ENCODE results near the gene IGF2BP1. TPM values are rescaled to one million over a fixed set of nuclear protein-coding genes. Genes with fewer than 3 reads are reported as not detected.
"Not testable (repeated sequence)": the region's sequence is repeated elsewhere in the genome, so short reads cannot be mapped to it uniquely, and the experiment has no call there.

IGF2BP1 gene
- total and polyA plus RNA-seq, 4 donors, result 1.4 to 7.5 (median 6.5) TPM

- 50% methylated on average over 8 of the region's 11 CpGs for WGBS (ENCODE audit: insufficient coverage)
- H3K4me1 ChIP-seq (ENCODE audit: control insufficient read depth, insufficient read depth, low read length), result no peaks in the 10 kb centered on the region
- H3K36me3 ChIP-seq (ENCODE audit: control insufficient read depth, insufficient read depth, low read length), result peaks cover 17% of the 10 kb centered on the region
- no peaks in the 10 kb centered on the region for H3K27me3 ChIP-seq (ENCODE audit: control insufficient read depth, insufficient read depth, low read length)
- peak; percentile 66 to 95 (median 69) for DNase-seq (ENCODE audit: low read depth in 4 of 6, low spot score in 6 of 6)
- H3K4me3 ChIP-seq (ENCODE audit: low read depth, low read length), result no peak overlapping the region
- H3K9me3 ChIP-seq (ENCODE audit: control insufficient read depth, insufficient read depth, low read length), result no peaks in the 10 kb centered on the region
- H3K27ac ChIP-seq (ENCODE audit: low read depth, low read length), result no peak overlapping the region
Measured at GRCh38 chr17:49031965-49032928, 35.1 kb downstream of the IGF2BP1 start.

- H3K27ac ChIP-seq (ENCODE audit: low read depth, low read length), result no peak overlapping the region
- 63% methylated on average over 41 of the region's 42 CpGs for WGBS (ENCODE audit: insufficient coverage)
- DNase-seq (ENCODE audit: low read depth in 4 of 6, low spot score in 6 of 6), result peak in 3 of 6 donors; percentile 7 to 62 (median 62)
- no peaks in the 10 kb centered on the region for H3K4me1 ChIP-seq (ENCODE audit: control insufficient read depth, insufficient read depth, low read length)
- no peaks in the 10 kb centered on the region for H3K27me3 ChIP-seq (ENCODE audit: control insufficient read depth, insufficient read depth, low read length)
- H3K36me3 ChIP-seq (ENCODE audit: control insufficient read depth, insufficient read depth, low read length), result peaks cover 18% of the 10 kb centered on the region
- H3K4me3 ChIP-seq (ENCODE audit: low read depth, low read length), result peak overlapping the region; percentile 26
- no peaks in the 10 kb centered on the region for H3K9me3 ChIP-seq (ENCODE audit: control insufficient read depth, insufficient read depth, low read length)
Measured at GRCh38 chr17:49035470-49036269, 38.5 kb downstream of the IGF2BP1 start.

- WGBS (ENCODE audit: insufficient coverage), result 100% methylated on average over 3 of the region's 13 CpGs
- no peaks in the 10 kb centered on the region for H3K4me1 ChIP-seq (ENCODE audit: control insufficient read depth, insufficient read depth, low read length)
- H3K27me3 ChIP-seq (ENCODE audit: control insufficient read depth, insufficient read depth, low read length), result no peaks in the 10 kb centered on the region
- no peak for DNase-seq (ENCODE audit: low read depth in 4 of 6, low spot score in 6 of 6)
- H3K4me3 ChIP-seq (ENCODE audit: low read depth, low read length), result no peak overlapping the region
- H3K9me3 ChIP-seq (ENCODE audit: control insufficient read depth, insufficient read depth, low read length), result no peaks in the 10 kb centered on the region
- no peak overlapping the region for H3K27ac ChIP-seq (ENCODE audit: low read depth, low read length)
- H3K36me3 ChIP-seq (ENCODE audit: control insufficient read depth, insufficient read depth, low read length), result peaks cover 20% of the 10 kb centered on the region
Measured at GRCh38 chr17:49036270-49036626, 39.1 kb downstream of the IGF2BP1 start.

DNA sequence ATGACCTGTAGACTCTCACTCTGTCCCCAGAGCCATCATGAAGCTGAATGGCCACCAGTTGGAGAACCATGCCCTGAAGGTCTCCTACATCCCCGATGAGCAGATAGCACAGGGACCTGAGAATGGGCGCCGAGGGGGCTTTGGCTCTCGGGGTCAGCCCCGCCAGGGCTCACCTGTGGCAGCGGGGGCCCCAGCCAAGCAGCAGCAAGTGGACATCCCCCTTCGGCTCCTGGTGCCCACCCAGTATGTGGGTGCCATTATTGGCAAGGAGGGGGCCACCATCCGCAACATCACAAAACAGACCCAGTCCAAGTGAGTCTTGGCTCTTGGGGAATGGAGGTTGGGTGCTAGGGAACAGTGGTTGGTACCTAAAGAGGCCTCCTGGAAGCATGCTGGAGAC lies 41.0 kb downstream of the IGF2BP1 start:
- H3K4me1 ChIP-seq (ENCODE audit: control insufficient read depth, insufficient read depth, low read length), result no peaks in the 10 kb centered on the region
- no peaks in the 10 kb centered on the region for H3K9me3 ChIP-seq (ENCODE audit: control insufficient read depth, insufficient read depth, low read length)
- DNase-seq (ENCODE audit: low read depth in 4 of 6, low spot score in 6 of 6), result no peak
- H3K36me3 ChIP-seq (ENCODE audit: control insufficient read depth, insufficient read depth, low read length), result peaks cover 33% of the 10 kb centered on the region
- no peak overlapping the region for H3K4me3 ChIP-seq (ENCODE audit: low read depth, low read length)
- H3K27me3 ChIP-seq (ENCODE audit: control insufficient read depth, insufficient read depth, low read length), result no peaks in the 10 kb centered on the region
- no peak overlapping the region for H3K27ac ChIP-seq (ENCODE audit: low read depth, low read length)
- WGBS (ENCODE audit: insufficient coverage), result 100% methylated on average over 4 of the region's 8 CpGs

DNA sequence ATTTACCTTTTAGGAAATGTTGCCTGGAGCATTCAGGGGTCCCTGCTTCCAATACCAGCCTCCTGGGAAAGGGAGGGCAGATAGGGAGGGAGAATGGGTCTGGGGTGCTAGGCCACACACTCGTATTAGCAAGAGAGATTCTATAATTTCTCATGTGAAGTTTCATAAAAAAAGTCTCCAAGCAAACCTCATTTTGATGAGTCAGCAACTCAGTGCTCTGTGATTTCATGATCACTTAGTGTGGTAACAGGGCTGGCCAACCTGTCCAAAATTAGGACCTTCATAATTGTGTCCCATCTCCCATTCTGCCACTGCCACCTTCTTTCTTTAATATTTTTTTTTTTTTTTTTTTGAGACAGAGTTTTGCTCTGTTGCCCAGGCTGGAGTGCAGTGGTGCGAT lies 41.4 kb downstream of the IGF2BP1 start:
- Histone ChIP-seq H3K4me3 (ENCODE audit: low read depth, low read length) (no peak overlapping the region), H3K27ac (ENCODE audit: low read depth, low read length) (no peak overlapping the region), H3K9me3 (ENCODE audit: control insufficient read depth, insufficient read depth, low read length) (no peaks in the 10 kb centered on the region), H3K4me1 (ENCODE audit: control insufficient read depth, insufficient read depth, low read length) (no peaks in the 10 kb centered on the region), H3K27me3 (ENCODE audit: control insufficient read depth, insufficient read depth, low read length) (no peaks in the 10 kb centered on the region), H3K36me3 (ENCODE audit: control insufficient read depth, insufficient read depth, low read length) (peaks cover 37% of the 10 kb centered on the region)
- DNase-seq (ENCODE audit: low read depth in 4 of 6, low spot score in 6 of 6), result no peak
- no CpG with 5 or more reads among the region's 2 CpGs for WGBS (ENCODE audit: insufficient coverage)

- WGBS (ENCODE audit: insufficient coverage), result 94% methylated on average over 6 of the region's 6 CpGs
- not testable (repeated sequence) for H3K4me3 ChIP-seq (ENCODE audit: low read depth, low read length); H3K9me3 ChIP-seq (ENCODE audit: control insufficient read depth, insufficient read depth, low read length); H3K27ac ChIP-seq (ENCODE audit: low read depth, low read length); H3K27me3 ChIP-seq (ENCODE audit: control insufficient read depth, insufficient read depth, low read length); H3K4me1 ChIP-seq (ENCODE audit: control insufficient read depth, insufficient read depth, low read length); DNase-seq (ENCODE audit: low read depth in 4 of 6, low spot score in 6 of 6)
- H3K36me3 ChIP-seq (ENCODE audit: control insufficient read depth, insufficient read depth, low read length), result peaks cover 43% of the 10 kb centered on the region
Measured at GRCh38 chr17:49039518-49039917, 42.3 kb downstream of the IGF2BP1 start.

DNA sequence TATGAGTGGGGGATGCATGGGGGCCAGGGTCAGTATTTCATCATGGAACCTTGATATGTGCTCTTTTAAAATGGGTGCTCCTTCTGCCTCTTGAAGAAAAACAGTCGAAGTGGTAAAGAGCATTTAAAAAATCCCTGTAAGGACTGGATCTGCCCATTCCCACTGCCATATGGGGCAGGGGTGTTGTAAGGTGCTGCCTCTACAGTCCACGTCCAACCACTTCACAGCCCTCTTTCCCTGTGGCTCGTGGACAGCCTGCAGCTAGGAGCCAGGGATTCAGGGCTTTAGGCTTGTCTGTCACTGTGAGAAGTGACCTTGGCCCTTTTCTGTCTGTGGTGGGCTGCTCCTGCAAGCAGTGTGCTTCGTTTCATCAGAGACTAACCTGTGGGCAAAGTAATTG lies 44.3 kb downstream of the IGF2BP1 start:
- H3K27me3 ChIP-seq (ENCODE audit: control insufficient read depth, insufficient read depth, low read length), result no peaks in the 10 kb centered on the region
- H3K27ac ChIP-seq (ENCODE audit: low read depth, low read length), result no peak overlapping the region
- H3K4me1 ChIP-seq (ENCODE audit: control insufficient read depth, insufficient read depth, low read length), result no peaks in the 10 kb centered on the region
- H3K9me3 ChIP-seq (ENCODE audit: control insufficient read depth, insufficient read depth, low read length), result no peaks in the 10 kb centered on the region
- WGBS (ENCODE audit: insufficient coverage), result 100% methylated on average over 2 of the region's 4 CpGs
- DNase-seq (ENCODE audit: low read depth in 4 of 6, low spot score in 6 of 6), result no peak
- H3K36me3 ChIP-seq (ENCODE audit: control insufficient read depth, insufficient read depth, low read length), result peaks cover 43% of the 10 kb centered on the region
- no peak overlapping the region for H3K4me3 ChIP-seq (ENCODE audit: low read depth, low read length)

DNA sequence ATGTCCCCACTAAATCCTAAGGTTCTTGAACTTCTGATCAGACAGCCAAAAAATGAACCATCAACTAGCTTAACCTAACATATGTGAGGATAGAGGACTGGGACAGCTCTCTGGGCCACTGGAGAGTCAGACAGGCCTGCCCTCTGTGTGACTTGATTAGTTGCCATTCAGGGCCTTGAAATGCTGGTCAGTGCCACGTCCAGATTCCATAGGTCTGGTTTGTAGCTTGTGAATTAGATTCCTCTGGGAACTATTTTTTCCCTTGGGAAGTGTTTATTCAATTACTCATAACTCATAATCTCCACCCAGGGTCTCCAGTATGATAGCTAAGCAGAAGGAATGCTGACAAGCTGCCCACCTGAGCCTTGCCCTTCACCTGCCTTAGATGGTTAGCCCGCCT lies 48.2 kb downstream of the IGF2BP1 start:
- no CpG with 5 or more reads among the region's 2 CpGs for WGBS (ENCODE audit: insufficient coverage)

GRCh38 chr17:49046912-49047311 lies 49.7 kb downstream of the IGF2BP1 start:
- no peak for DNase-seq (ENCODE audit: low read depth in 4 of 6, low spot score in 6 of 6)

More for the DNA sequence above, 48.2 kb downstream of the IGF2BP1 start:
- no peak for DNase-seq (ENCODE audit: low read depth in 4 of 6, low spot score in 6 of 6)
- Histone ChIP-seq H3K4me1 (ENCODE audit: control insufficient read depth, insufficient read depth, low read length) (no peaks in the 10 kb centered on the region), H3K4me3 (ENCODE audit: low read depth, low read length) (no peak overlapping the region), H3K9me3 (ENCODE audit: control insufficient read depth, insufficient read depth, low read length) (no peaks in the 10 kb centered on the region), H3K36me3 (ENCODE audit: control insufficient read depth, insufficient read depth, low read length) (peaks cover 52% of the 10 kb centered on the region), H3K27me3 (ENCODE audit: control insufficient read depth, insufficient read depth, low read length) (no peaks in the 10 kb centered on the region), H3K27ac (ENCODE audit: low read depth, low read length) (no peak overlapping the region)

More at GRCh38 chr17:49046912-49047311, 49.7 kb downstream of the IGF2BP1 start:
- Histone ChIP-seq H3K36me3 (ENCODE audit: control insufficient read depth, insufficient read depth, low read length) (peaks cover 45% of the 10 kb centered on the region), H3K27me3 (ENCODE audit: control insufficient read depth, insufficient read depth, low read length) (no peaks in the 10 kb centered on the region), H3K4me1 (ENCODE audit: control insufficient read depth, insufficient read depth, low read length) (no peaks in the 10 kb centered on the region), H3K4me3 (ENCODE audit: low read depth, low read length) (no peak overlapping the region), H3K9me3 (ENCODE audit: control insufficient read depth, insufficient read depth, low read length) (no peaks in the 10 kb centered on the region), H3K27ac (ENCODE audit: low read depth, low read length) (no peak overlapping the region)

All from spinal cord (tissue), 10 donors.